Measurements from ENCODE around the gene SEH1L. TPM values are rescaled to one million over a fixed set of nuclear protein-coding genes. Genes with fewer than 3 reads are reported as not detected.

Gene SEH1L
- polyA plus RNA-seq, 1 donor: 32.2 TPM

DNA sequence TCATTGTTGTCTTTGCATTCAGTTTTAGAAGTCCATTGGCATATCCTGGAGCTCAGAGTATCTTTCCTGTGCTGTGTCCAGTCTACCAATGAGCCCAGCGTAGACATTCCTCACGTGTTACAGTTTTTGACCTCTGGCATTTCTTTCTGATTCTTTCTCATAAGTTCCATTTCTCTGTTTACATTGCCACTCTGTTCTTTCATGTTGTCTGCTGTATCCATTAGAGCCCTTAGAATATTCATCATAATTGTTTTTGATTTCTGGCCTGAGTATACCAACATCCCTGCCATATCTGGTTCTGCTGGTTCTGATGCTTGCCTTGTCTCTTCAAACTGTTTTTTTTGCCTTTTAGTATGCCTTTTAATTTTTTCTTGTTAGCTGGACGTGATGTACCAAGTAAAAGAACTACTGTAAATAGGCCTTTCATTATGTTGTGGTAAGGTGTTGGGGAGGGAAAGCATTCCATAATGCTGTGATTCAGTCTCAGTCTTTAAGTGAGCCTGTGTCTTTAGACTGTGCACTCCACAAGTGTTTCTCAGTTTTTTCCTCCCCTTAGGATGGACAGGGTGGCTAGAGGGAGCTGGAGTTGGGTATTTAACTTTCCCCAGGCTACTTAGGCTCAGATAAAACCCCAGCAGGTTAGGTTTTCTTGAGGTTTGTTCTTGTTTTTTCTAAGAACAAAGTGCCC lies 78.9 kb downstream of the SEH1L start:
- DNase-seq: no peak
- no peak overlapping the region for H3K27ac ChIP-seq (ENCODE audit: low read length)
- no peak overlapping the region for H3K4me3 ChIP-seq (ENCODE audit: low read length)
- peaks cover 44% of the 10 kb centered on the region for H3K36me3 ChIP-seq (ENCODE audit: control insufficient read depth, insufficient read depth, low read length)
- H3K9me3 ChIP-seq (ENCODE audit: control insufficient read depth, low read depth, low read length): no peaks in the 10 kb centered on the region
- no peaks in the 10 kb centered on the region for H3K4me1 ChIP-seq (ENCODE audit: control insufficient read depth, insufficient read depth, low read length)
- 100% methylated on average over 1 of the region's 3 CpGs for WGBS (ENCODE audit: insufficient coverage, low lambda C conversion rate)
- no peaks in the 10 kb centered on the region for H3K27me3 ChIP-seq (ENCODE audit: control insufficient read depth, insufficient read depth, low read length)

DNA sequence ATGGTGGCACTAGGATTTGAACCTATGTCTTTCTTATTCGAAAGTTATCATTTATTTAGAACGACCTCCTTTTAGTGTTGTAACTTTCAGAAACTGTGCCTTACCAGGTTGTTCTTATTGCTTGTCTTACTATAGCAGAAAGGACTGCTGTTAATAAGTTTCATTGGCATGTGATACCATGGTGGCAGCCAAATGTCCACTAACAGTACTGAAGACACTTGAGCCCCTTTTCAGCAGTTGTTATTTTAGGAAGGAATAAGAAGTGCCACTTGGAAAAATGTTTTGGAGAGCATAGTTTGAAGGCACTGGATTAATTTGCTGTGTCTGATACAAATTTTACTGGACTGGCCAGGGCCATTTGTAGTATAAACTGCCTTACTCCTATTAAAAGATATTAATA lies 81.1 kb downstream of the SEH1L start:
- Histone ChIP-seq H3K4me1 (ENCODE audit: control insufficient read depth, insufficient read depth, low read length) (no peaks in the 10 kb centered on the region), H3K9me3 (ENCODE audit: control insufficient read depth, low read depth, low read length) (no peaks in the 10 kb centered on the region), H3K27me3 (ENCODE audit: control insufficient read depth, insufficient read depth, low read length) (no peaks in the 10 kb centered on the region), H3K36me3 (ENCODE audit: control insufficient read depth, insufficient read depth, low read length) (peaks cover 53% of the 10 kb centered on the region), H3K27ac (ENCODE audit: low read length) (no peak overlapping the region), H3K4me3 (ENCODE audit: low read length) (no peak overlapping the region)
- 100% methylated on average over 1 of the region's 2 CpGs for WGBS (ENCODE audit: insufficient coverage, low lambda C conversion rate)
- no peak for DNase-seq

DNA sequence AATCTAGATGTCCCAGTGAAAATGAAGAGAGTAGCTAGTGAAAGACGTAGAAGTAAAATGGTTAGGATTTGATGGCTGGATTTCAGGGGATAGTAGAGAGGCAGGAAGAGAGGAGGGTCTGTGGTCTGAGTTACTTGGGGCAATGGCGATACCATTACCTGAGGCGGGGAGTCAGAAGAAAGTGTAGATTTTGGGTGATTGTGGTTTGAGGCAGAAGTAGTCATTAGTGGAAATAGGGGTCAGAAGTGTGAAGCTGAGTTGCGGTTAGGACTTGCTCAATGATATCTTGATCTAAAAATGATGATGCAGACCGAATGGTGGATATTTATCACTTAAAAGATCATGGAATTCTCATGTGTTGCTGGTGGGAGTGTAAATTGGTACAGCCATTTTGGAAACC lies 84.4 kb downstream of the SEH1L start:
- no peaks in the 10 kb centered on the region for H3K9me3 ChIP-seq (ENCODE audit: control insufficient read depth, low read depth, low read length)
- WGBS (ENCODE audit: insufficient coverage, low lambda C conversion rate): 100% methylated on average over 2 of the region's 5 CpGs
- no peak overlapping the region for H3K4me3 ChIP-seq (ENCODE audit: low read length)
- peaks cover 53% of the 10 kb centered on the region for H3K36me3 ChIP-seq (ENCODE audit: control insufficient read depth, insufficient read depth, low read length)
- no peaks in the 10 kb centered on the region for H3K4me1 ChIP-seq (ENCODE audit: control insufficient read depth, insufficient read depth, low read length)
- H3K27me3 ChIP-seq (ENCODE audit: control insufficient read depth, insufficient read depth, low read length): no peaks in the 10 kb centered on the region
- H3K27ac ChIP-seq (ENCODE audit: low read length): no peak overlapping the region
- DNase-seq: no peak

DNA sequence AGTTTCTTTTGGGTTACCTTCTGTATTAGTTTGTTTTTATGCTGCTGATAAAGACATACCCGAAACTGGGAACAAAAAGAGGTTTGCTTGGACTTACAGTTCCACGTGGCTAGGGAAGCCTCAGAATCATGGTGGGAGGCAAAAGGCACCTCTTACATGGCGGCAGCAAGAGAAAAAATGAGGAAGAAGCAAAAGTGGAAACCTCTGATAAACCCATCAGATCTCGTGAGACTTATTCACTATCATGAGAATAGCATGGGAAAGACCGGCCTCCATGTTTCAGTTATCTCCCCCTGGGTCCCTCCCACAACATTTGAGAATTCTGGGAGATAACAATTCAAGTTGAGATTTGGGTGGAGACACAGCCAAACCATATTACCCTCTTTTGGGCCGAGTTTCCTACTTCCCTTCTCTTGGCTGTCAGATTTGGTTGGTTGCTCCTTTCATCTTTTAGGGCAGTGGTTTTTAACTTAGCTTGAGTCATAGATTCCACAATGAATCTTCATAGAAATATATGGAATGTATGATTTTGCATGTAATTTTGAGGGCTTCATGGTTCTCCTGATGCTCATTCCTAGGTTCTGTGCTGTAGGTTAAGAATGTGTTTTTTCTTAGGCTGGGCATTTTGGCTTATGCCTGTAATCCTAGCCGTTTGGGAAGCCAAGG lies 87.6 kb downstream of the SEH1L start:
- DNase-seq: no peak
- peaks cover 45% of the 10 kb centered on the region for H3K36me3 ChIP-seq (ENCODE audit: control insufficient read depth, insufficient read depth, low read length)
- H3K27me3 ChIP-seq (ENCODE audit: control insufficient read depth, insufficient read depth, low read length): no peaks in the 10 kb centered on the region
- H3K9me3 ChIP-seq (ENCODE audit: control insufficient read depth, low read depth, low read length): no peaks in the 10 kb centered on the region
- H3K4me1 ChIP-seq (ENCODE audit: control insufficient read depth, insufficient read depth, low read length): no peaks in the 10 kb centered on the region
- no peak overlapping the region for H3K4me3 ChIP-seq (ENCODE audit: low read length)
- H3K27ac ChIP-seq (ENCODE audit: low read length): no peak overlapping the region
- 80% methylated on average over 4 of the region's 7 CpGs for WGBS (ENCODE audit: insufficient coverage, low lambda C conversion rate)

DNA sequence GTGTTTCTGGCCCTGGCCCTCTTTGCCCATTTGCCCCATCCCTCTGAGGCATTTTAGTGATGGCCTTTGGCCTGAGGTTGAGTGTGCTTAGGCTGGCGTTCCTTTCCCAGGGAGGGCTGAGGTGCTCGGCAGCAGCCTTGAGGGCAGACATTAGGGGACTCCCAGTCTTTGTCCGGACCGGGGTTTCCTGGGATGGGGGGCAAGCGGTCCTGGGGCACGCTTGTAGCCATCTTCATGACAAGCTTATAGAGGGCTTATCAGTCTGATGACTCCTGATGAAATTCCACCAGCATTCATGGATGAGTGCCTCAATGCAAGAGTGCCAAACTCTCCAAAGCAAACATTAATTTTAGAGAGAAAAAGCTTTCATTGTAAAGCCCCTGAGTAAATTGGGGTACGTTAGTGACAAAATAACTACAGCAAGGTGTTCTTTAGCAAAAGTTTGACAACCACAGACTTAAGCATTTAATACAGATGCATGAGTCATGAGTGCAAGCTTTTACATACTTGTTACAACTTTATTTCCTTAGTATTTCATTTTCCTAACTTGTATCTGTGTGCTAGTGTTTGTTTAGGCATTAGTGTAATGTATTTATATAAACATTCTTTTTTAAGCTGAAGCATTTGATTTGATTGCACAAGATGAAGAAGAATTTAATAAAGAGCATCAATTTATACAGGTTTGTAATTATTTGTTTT lies 89.0 kb downstream of the SEH1L start:
- no CpG with 5 or more reads among the region's 7 CpGs for WGBS (ENCODE audit: insufficient coverage, low lambda C conversion rate)
- Histone ChIP-seq H3K4me3 (ENCODE audit: low read length) (no peak overlapping the region), H3K9me3 (ENCODE audit: control insufficient read depth, low read depth, low read length) (no peaks in the 10 kb centered on the region), H3K27ac (ENCODE audit: low read length) (no peak overlapping the region), H3K4me1 (ENCODE audit: control insufficient read depth, insufficient read depth, low read length) (no peaks in the 10 kb centered on the region), H3K36me3 (ENCODE audit: control insufficient read depth, insufficient read depth, low read length) (peaks cover 35% of the 10 kb centered on the region), H3K27me3 (ENCODE audit: control insufficient read depth, insufficient read depth, low read length) (no peaks in the 10 kb centered on the region)
- DNase-seq: no peak

Other genes with a start within 250 kb of the SEH1L start
- 7.0 TPM for gene CEP76, start 245.3 kb upstream of the SEH1L start, polyA plus RNA-seq
- gene PSMG2, start 245.0 kb upstream of the SEH1L start, polyA plus RNA-seq: 81.6 TPM
- 55.3 TPM for gene PTPN2, start 63.8 kb upstream of the SEH1L start, polyA plus RNA-seq
- 27.9 TPM for gene CEP192, start 43.4 kb downstream of the SEH1L start, polyA plus RNA-seq